Spinal cord (tissue), 10 donors: ENCODE data around the gene STRADB. TPM values are rescaled to one million over a fixed set of nuclear protein-coding genes. Genes with fewer than 3 reads are reported as not detected.

ENCODE experiments used
- DNase-seq, 6 donors: peaks; one replicate each; pipeline versions ENCODE4 v3.0.0 to v3.0.0-alpha.2; 2013 to 2015; ENCODE audit warnings: low spot score in 6 of 6, low read depth in 4 of 6
- H3K27ac ChIP-seq: one replicate; pipeline ENCODE4 v1.5.1; 2013; ENCODE audit warnings: low read depth, low read length, control low read depth
- H3K27me3 ChIP-seq: one replicate; pipeline ENCODE4 v1.6.1; 2013; ENCODE audit warnings: low read length; ENCODE audit not compliant: control insufficient read depth, insufficient read depth
- H3K36me3 ChIP-seq: one replicate; pipeline ENCODE4 v1.6.1; 2013; ENCODE audit warnings: low read length; ENCODE audit not compliant: control insufficient read depth, insufficient read depth
- H3K4me1 ChIP-seq: one replicate; pipeline ENCODE4 v1.6.1; 2013; ENCODE audit warnings: low read length; ENCODE audit not compliant: control insufficient read depth, insufficient read depth
- H3K4me3 ChIP-seq: one replicate; pipeline ENCODE4 v1.5.1; 2013; ENCODE audit warnings: low read depth, low read length, control low read depth
- H3K9me3 ChIP-seq: one replicate; pipeline ENCODE4 v1.6.1; 2013; ENCODE audit warnings: low read length; ENCODE audit not compliant: control insufficient read depth, insufficient read depth
- WGBS: methylation state at CpG from one replicate; pipeline ENCODE4 v1.1.5; 2013; ENCODE audit warnings: missing lambda C conversion rate; ENCODE audit not compliant: insufficient coverage; 5-methylcytosine and 5-hydroxymethylcytosine counted together
- long read RNA-seq, 4 donors: transcript quantifications; one replicate each; lab custom pipeline, GENCODE V29; 2026
- polyA plus RNA-seq, 2 donors: library from polyadenylated mRNA; unstranded; fragments of 120-200 nt; gene quantifications; one replicate each; pipeline ENCODE4 v1.2.1, GENCODE V29; 2013; ENCODE audit not compliant: insufficient read length in 2 of 2
- total RNA-seq, 2 donors: library from RNA; depleted of rRNA in 1 of 2; stranded (reverse); fragments of 120-200 nt in 1 of 2; fragments of >200 nt in 1 of 2; gene quantifications; one replicate each; pipeline versions ENCODE4 v1.2.3 to v1.2.4, GENCODE V29; 2013 to 2014
- donor health status: healthy.

The STRADB gene, protein sequence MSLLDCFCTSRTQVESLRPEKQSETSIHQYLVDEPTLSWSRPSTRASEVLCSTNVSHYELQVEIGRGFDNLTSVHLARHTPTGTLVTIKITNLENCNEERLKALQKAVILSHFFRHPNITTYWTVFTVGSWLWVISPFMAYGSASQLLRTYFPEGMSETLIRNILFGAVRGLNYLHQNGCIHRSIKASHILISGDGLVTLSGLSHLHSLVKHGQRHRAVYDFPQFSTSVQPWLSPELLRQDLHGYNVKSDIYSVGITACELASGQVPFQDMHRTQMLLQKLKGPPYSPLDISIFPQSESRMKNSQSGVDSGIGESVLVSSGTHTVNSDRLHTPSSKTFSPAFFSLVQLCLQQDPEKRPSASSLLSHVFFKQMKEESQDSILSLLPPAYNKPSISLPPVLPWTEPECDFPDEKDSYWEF
- total RNA-seq (100 to 1,000 TPM in 1 of 2 donors, 10 to 100 TPM in 1; 48.3 to 108 TPM), polyA plus RNA-seq (10 to 100 TPM; 77.6 to 78.4 TPM)
- long read RNA-seq, donor 1, transcript STRADB-201 (12 exons, 2,293 nt), result major isoform, 16 of 28 reads
- long read RNA-seq, donor 1, partial matches to known transcripts, result 6 of 28 reads
- long read RNA-seq, donor 1, other reads (novel, unspliced or antisense), result 5 of 28 reads
- long read RNA-seq, donor 2, transcript STRADB-201 (12 exons, 2,293 nt), result major isoform, 5 of 11 reads
- long read RNA-seq, donor 2, partial matches to known transcripts, result 6 of 11 reads
- long read RNA-seq, donor 2, other reads (novel, unspliced or antisense), result 0 of 11 reads
- long read RNA-seq, donor 3, transcript STRADB-201 (12 exons, 2,293 nt), result major isoform, 9 of 14 reads
- long read RNA-seq, donor 3, partial matches to known transcripts, result 5 of 14 reads
- long read RNA-seq, donor 3, other reads (novel, unspliced or antisense), result 0 of 14 reads
- long read RNA-seq, donor 4, transcript STRADB-201 (12 exons, 2,293 nt), result major isoform, 5 of 6 reads
- long read RNA-seq, donor 4, partial matches to known transcripts, result 0 of 6 reads
- long read RNA-seq, donor 4, other reads (novel, unspliced or antisense), result 0 of 6 reads

DNA sequence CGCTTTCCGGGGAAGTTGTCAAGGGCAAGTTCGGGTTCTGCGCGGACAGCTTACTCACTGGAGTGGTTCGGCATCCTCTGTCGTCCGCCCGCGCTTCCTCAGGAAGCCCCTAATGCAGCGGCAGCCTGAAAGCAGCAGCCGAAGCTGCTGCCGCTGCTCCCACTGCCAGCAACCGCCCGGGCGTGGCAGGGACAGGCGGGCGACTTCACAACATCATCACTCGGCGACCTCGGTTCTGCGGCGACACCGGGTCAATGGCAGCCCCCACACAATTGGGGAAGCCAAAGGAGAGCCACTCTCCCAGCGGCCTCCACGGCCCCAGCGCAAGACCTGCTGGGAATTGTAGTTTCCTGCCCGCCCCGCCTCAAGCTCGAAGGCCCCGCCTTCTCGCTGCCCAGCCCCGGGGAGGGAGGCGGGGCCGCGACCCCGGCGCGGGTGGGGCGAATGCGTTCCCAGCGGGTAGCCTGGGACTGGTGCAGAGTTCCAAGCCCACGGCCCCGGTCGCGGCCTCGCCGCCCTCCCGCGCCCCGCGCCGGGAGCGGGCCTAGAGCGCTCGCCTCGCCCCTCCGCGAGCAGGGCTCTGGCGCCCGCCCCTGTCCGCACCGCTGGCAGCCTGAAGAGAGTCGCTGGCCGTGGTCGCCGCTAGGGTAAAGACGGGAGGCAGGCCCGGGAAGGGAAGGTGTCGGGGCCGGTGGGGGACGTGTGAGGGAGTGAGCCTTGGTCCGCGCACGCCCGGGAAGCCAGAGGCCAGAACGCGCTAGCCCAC, at the start of gene STRADB, which contains the start of gene TRAK2:
Gene STRADB, plus strand, starts transcription at position 449 of the 766 bp plus-strand sequence. CDS start 3,101 bp downstream, outside the sequence.
Gene TRAK2, minus strand, starts transcription at position 167 of the 766 bp plus-strand sequence. CDS start 30,951 bp downstream, outside the sequence.
- DNase-seq, result peak; percentile 82 to 98 (median 92)
- Histone ChIP-seq H3K27ac (peak within 1 kb of the TSS; percentile 93), H3K4me3 (peak within 1 kb of the TSS; percentile 93), H3K27me3 (no peaks in the 10 kb centered on the region), H3K9me3 (no peaks in the 10 kb centered on the region), H3K36me3 (peaks cover 3% of the 10 kb centered on the region), H3K4me1 (no peaks in the 10 kb centered on the region)
- WGBS, result under 1% methylated on average over 78 of the region's 78 CpGs

DNA sequence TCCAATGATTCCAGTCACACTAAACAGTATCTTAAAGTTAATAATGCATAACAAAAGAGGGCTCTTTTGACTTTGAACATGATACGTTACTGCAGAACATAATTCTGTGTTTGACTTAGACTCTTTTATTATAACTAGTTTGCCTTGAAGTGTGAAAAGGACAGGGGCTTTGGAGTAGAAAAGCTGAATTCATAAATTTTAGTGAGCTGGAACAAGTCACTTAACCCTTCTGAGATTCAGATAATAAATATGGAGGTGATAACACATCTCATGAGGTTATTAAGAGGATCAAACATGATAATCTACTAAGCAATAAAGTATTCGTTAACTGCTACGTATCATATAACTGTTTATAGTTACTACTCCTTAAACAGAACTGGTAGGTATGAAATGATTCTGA, 49.7 kb upstream of the STRADB start:
- no CpG with 5 or more reads among the region's 3 CpGs for WGBS
- DNase-seq, result no peak
- no peak overlapping the region for H3K4me3 ChIP-seq
- no peaks in the 10 kb centered on the region for H3K4me1 ChIP-seq
- no peak overlapping the region for H3K27ac ChIP-seq
- no peaks in the 10 kb centered on the region for H3K9me3 ChIP-seq
- no peaks in the 10 kb centered on the region for H3K27me3 ChIP-seq
- H3K36me3 ChIP-seq, result no peaks in the 10 kb centered on the region

GRCh38 chr2:201402651-201403562, 48.6 kb upstream of the STRADB start:
- peak in 1 of 6 donors; percentile 22 for DNase-seq
- H3K27me3 ChIP-seq, result no peaks in the 10 kb centered on the region
- H3K27ac ChIP-seq, result no peak overlapping the region
- 94% methylated on average over 3 of the region's 6 CpGs for WGBS
- H3K4me3 ChIP-seq, result no peak overlapping the region
- H3K4me1 ChIP-seq, result no peaks in the 10 kb centered on the region
- H3K36me3 ChIP-seq, result no peaks in the 10 kb centered on the region
- H3K9me3 ChIP-seq, result no peaks in the 10 kb centered on the region

- Histone ChIP-seq H3K27me3 (no peaks in the 10 kb centered on the region), H3K4me1 (no peaks in the 10 kb centered on the region), H3K36me3 (no peaks in the 10 kb centered on the region), H3K27ac (no peak overlapping the region), H3K9me3 (no peaks in the 10 kb centered on the region), H3K4me3 (no peak overlapping the region)
- WGBS, result 100% methylated on average over 1 of the region's 3 CpGs
- DNase-seq, result peak in 2 of 6 donors; percentile 23 to 47
Measured at GRCh38 chr2:201403880-201404279, 47.7 kb upstream of the STRADB start.

DNA sequence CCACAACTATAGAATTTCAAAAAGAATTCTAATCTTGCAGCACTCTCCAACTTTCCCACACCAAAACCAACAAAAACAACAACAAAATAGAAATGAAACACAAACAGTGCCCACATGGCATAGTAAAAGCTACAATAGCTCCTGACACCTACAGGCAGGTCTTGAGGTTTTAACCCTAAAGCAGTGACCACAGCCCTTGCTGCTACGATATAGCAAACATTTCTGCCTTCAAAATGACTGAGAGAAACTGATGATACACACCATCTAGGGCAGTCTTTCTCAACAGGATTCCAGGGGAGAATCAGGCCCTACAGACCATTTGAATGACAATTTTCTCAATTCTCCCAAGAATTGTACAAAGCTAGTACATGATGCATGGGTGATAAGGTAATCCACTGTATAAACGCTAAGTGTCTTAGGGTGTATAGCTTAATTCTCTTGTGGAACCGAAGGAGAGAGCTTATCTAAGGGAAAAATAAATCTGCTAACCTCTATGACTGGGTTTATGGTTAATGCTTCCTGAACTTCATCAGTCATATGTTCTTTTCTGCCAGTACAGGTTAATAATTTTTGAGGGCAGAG, 46.8 kb upstream of the STRADB start:
- H3K36me3 ChIP-seq, result no peaks in the 10 kb centered on the region
- H3K4me3 ChIP-seq, result no peak overlapping the region
- no peak for DNase-seq
- no peaks in the 10 kb centered on the region for H3K4me1 ChIP-seq
- no peaks in the 10 kb centered on the region for H3K27me3 ChIP-seq
- WGBS, result 94% methylated on average over 2 of the region's 3 CpGs
- no peak overlapping the region for H3K27ac ChIP-seq
- H3K9me3 ChIP-seq, result no peaks in the 10 kb centered on the region

GRCh38 chr2:201406077-201406662, 45.4 kb upstream of the STRADB start:
- Histone ChIP-seq H3K9me3 (no peaks in the 10 kb centered on the region), H3K27ac (no peak overlapping the region), H3K36me3 (no peaks in the 10 kb centered on the region), H3K4me1 (no peaks in the 10 kb centered on the region), H3K27me3 (no peaks in the 10 kb centered on the region), H3K4me3 (no peak overlapping the region)
- DNase-seq, result peak in 3 of 6 donors; percentile 5 to 65 (median 61)
- no CpG with 5 or more reads among the region's 3 CpGs for WGBS

- H3K4me1 ChIP-seq, result no peaks in the 10 kb centered on the region
- H3K9me3 ChIP-seq, result no peaks in the 10 kb centered on the region
- WGBS, result no CpG with 5 or more reads among the region's 2 CpGs
- no peaks in the 10 kb centered on the region for H3K36me3 ChIP-seq
- H3K4me3 ChIP-seq, result no peak overlapping the region
- no peaks in the 10 kb centered on the region for H3K27me3 ChIP-seq
- no peak overlapping the region for H3K27ac ChIP-seq
- no peak for DNase-seq
Measured at GRCh38 chr2:201407265-201407664, 44.3 kb upstream of the STRADB start.

GRCh38 chr2:201408931-201409330, 42.6 kb upstream of the STRADB start:
- DNase-seq, result no peak
- Histone ChIP-seq H3K27me3 (no peaks in the 10 kb centered on the region), H3K27ac (no peak overlapping the region), H3K36me3 (no peaks in the 10 kb centered on the region), H3K9me3 (no peaks in the 10 kb centered on the region), H3K4me3 (no peak overlapping the region), H3K4me1 (no peaks in the 10 kb centered on the region)
- WGBS, result no CpG with 5 or more reads among the region's 3 CpGs
